ENCODE measurements around the gene DLG1.

- no peak for TF ChIP-seq EP300 (IDR thresholded peaks at IDR 0.05; ENCODE audit: borderline replicate concordance)
- TF ChIP-seq REST (IDR thresholded peaks at IDR 0.05; ENCODE audit: low read depth) = no peak
- no peak for TF ChIP-seq YY1 (IDR thresholded peaks at IDR 0.05; ENCODE audit: low read depth)
- TF ChIP-seq USF1 (IDR thresholded peaks at IDR 0.05) = no peak
- no peak for TF ChIP-seq FOXM1 (IDR thresholded peaks at IDR 0.05; ENCODE audit: borderline replicate concordance, low read depth)
- no peak for TF ChIP-seq MAX (IDR thresholded peaks at IDR 0.05)
- no peak for TF ChIP-seq RAD21 (IDR thresholded peaks at IDR 0.05; ENCODE audit: low read depth)
Observed at GRCh38 chr3:197237897-197238296, 60.5 kb downstream of the DLG1 start.
